GM10248 (cell line): ENCODE data around the gene CRADD.

Experiments used
- CTCF ChIA-PET: fragments of 300-600 bp; sonication (Branson Sonifier 250); formaldehyde crosslinking; extraction: SDS; loops from one replicate; lab custom pipeline; 2021; ENCODE audit warnings: antibody characterized with exemption; lab: Yijun Ruan, JAX
- POLR2A ChIA-PET: fragments of 350-650 bp; sonication (Branson Sonifier 250); formaldehyde crosslinking; extraction: SDS; loops from one replicate; lab custom pipeline; 2020; ENCODE audit warnings: antibody characterized with exemption; lab: Yijun Ruan, JAX
- DNase-seq: peaks from one replicate; pipeline ENCODE4 v3.0.0; 2012; ENCODE audit errors: extremely low spot score
- TF ChIP-seq, protein P1 (sequence below): IDR thresholded peaks from 2 replicates; pipeline ENCODE4 v1.5.1; 2012; ENCODE audit warnings: mild to moderate bottlenecking, low read depth; ENCODE audit errors: extremely low read depth, missing control alignments, control extremely low read depth

CRADD gene

DNA sequence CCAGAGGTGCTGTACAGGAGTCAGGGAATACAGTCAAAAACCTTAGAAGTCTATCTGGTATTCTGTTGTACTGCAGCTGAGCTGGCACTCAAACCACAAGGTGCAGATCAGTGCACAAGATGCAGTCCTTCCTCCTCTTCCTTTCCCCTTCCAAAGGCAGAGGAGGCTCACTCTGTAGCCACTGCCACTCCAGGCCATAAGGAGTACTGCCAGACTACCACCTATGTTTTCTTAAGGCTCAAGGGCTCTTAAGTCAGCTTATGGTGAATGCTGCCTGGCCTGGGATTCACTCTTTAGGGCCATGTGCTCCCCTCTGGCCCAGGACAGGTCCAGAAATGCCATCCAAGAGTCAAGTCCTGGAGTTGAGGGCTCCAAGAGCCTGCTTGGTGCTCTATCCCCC is 200.3 kb downstream of the CRADD start:
- TF ChIP-seq, protein P1, sequence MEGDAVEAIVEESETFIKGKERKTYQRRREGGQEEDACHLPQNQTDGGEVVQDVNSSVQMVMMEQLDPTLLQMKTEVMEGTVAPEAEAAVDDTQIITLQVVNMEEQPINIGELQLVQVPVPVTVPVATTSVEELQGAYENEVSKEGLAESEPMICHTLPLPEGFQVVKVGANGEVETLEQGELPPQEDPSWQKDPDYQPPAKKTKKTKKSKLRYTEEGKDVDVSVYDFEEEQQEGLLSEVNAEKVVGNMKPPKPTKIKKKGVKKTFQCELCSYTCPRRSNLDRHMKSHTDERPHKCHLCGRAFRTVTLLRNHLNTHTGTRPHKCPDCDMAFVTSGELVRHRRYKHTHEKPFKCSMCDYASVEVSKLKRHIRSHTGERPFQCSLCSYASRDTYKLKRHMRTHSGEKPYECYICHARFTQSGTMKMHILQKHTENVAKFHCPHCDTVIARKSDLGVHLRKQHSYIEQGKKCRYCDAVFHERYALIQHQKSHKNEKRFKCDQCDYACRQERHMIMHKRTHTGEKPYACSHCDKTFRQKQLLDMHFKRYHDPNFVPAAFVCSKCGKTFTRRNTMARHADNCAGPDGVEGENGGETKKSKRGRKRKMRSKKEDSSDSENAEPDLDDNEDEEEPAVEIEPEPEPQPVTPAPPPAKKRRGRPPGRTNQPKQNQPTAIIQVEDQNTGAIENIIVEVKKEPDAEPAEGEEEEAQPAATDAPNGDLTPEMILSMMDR, result no peak
- ChIA-PET CTCF (interaction anchor here (1.0 kb wide), 1 partner anchor 11 kb away, joined by 4 read pairs; no protein-coding TSS in a partner anchor), POLR2A (no interaction called here)
- no peak for DNase-seq

DNA sequence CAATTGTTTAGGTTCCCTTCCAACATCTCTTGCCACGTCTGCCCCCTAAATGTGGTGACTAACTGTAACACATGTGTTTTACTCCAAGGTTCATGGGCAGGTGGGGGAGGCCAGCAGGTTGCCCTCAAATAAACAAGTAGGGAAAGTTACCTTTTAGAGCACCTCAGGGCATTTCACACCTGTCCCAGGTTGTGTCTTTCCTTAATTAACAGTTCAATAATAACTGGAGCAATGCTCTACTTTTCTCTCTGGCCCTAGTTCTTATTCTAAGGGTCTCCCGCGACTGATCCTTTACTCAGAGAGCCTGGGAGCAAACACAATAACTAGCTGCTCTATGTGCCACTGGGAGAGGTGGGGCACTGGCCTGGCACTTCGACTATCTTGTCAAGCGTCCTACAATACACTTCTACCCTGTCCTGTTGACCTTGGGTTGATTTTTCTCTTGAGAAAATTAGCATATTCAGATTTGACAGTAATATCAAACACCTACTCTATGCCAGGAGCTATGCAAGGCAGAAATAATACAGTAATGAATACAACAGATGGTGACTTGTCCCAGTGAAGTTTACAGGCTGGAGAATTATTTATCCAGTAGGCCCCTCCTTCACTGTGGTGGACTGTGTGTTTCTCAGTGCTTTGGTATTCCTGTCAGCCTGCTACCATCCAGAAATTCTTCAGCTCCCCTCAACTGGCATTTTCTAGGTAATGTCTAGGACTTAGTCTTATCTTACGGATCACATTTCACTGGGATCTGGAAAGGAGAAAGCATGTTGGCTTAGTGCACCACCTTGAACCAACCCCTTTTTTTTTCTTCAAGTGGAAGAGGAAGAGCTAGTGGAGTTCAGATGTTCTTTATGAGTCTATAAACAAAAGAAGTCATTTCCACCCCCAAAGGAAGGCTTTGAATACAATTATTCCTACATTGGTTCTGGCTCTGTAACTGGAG is 202.6 kb downstream of the CRADD start:
- TF ChIP-seq, protein P1, result no peak
- ChIA-PET POLR2A (no interaction called here), CTCF (no interaction called here)
- DNase-seq, result no peak

DNA sequence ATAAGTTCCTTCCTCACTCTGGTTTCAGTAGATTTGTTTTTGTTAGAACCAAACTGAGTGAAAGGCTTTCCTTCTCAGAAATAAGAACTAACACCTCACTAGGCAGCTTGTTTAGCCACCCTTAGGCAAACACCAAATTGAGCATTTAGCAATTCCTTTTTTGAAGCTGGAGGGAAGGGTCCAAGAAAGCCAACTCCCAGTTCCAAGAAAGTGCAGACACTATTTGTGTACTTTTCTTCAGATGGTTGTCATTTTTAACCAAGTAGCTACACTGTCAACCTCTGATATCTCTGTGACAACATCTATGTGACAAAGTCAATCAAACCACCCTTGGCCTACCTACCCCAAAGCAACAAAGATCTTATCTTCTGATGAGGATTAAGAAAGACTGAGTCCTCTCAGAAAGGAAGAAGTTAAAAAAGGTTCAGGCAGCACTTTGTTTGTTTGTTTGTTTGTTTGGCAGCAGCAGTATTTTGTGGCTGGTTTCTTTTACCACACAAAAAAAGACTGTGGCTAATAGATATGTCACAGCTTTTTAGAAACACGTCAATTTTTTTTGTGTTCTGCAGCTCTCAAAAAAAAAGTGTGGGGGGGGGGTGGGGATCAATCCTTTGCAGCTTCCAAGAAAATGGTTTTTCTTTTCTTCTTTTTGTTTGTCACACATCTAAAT is 203.8 kb downstream of the CRADD start:
- DNase-seq, result no peak
- ChIA-PET CTCF (interaction anchor here (1.0 kb wide), 1 partner anchor 21 kb away, joined by 4 read pairs; no protein-coding TSS in a partner anchor), POLR2A (no interaction called here)
- TF ChIP-seq, protein P1, result no peak

DNA sequence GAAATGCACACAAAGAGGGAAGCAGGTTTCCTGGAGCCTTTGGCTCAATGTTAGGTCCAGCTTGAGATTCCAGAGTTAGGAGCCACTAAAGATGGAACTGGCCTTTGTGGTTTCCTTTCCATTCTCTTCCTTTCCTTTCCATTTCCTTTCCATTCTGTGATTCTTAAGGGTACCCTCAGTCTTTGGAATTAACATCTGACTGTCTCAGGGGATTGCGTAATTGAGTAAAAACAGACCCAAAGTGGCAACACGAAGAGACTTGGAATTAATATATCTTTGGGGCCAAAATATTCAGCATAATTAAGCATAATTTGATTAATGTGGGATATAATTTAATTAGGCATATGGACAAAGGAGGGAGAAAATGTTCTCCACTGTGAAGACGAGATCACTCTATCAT is 205.6 kb downstream of the CRADD start:
- ChIA-PET CTCF (no interaction called here), POLR2A (no interaction called here)
- no peak for DNase-seq
- TF ChIP-seq, protein P1, result no peak

DNA sequence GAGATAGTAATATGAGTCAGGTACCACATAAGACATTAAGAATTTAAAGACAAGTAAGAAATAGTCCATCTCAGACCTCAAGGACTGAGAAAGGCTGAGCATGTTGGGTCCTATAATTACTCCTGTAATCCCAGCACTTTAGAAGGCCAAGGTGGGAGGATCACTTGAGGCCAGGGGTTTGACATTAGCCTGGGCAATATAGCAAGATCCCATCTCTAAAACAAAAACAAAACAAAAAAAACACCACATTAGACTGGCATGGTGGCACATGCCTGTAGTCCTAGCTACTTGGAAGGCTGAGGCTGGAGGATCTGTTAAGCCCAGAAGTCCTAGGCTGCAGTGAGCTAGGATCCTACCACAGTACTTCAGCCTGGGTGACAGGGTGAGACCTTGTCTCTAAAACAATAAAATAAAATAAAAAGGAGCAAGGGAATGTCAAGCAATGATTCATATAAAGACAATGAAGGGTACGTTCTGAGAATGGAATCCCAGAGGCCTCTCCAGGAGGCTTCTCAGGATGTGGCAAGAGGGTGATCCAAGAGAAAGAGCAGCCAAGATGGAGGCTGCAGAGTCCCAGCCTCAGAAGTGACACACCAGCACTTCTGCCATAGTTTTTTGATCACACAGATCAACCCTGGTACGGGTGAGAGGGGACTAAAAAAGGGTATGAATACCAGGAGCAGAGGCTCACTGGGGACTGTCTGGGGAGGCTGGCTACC is 206.4 kb downstream of the CRADD start:
- ChIA-PET POLR2A (no interaction called here), CTCF (no interaction called here)
- TF ChIP-seq, protein P1, result no peak
- no peak for DNase-seq
